Measurements from ENCODE around the gene PRR18. TPM values are rescaled to one million over a fixed set of nuclear protein-coding genes. Genes with fewer than 3 reads are reported as not detected.
A peak's percentile ranks its signal among the peaks of the same experiment; 100 is the strongest.

Gene PRR18
- total RNA-seq (under 1 TPM in 2 of 7 donors, not detected in 5; 0.28 to 0.30 TPM), polyA plus RNA-seq (under 1 TPM in 2 of 3 donors, not detected in 1; 0.03 to 0.08 TPM)
- long read RNA-seq, donor 1 = 0 reads
- long read RNA-seq, donor 2 = 0 reads

GRCh38 chr6:166308033-166308768 lies at the start of gene PRR18:
Gene PRR18 (minus strand): TSS chr6:166308392. CDS start chr6:166308142, 250 bp downstream.
- TF ChIP-seq POLR2A (IDR thresholded peaks at IDR 0.05) (no peak), POLR2AphosphoS5 (IDR thresholded peaks at IDR 0.05) (no peak), CTCF (IDR thresholded peaks at IDR 0.05 in 8 of 11, conservative IDR thresholded peaks at IDR 0.05 in 3 of 11) (no peak)
- H3K4me3 ChIP-seq = peak within 1 kb of the TSS; percentile 25 to 74 (median 45)

GRCh38 chr6:166355552-166355951 lies 47.4 kb upstream of the PRR18 start:
- TF ChIP-seq POLR2AphosphoS5 (IDR thresholded peaks at IDR 0.05) (no peak), POLR2A (IDR thresholded peaks at IDR 0.05) (no peak), CTCF (IDR thresholded peaks at IDR 0.05 in 8 of 11, conservative IDR thresholded peaks at IDR 0.05 in 3 of 11) (no peak)
- no peak overlapping the region for H3K4me3 ChIP-seq
- intact Hi-C loops (cut with DNase I; ENCODE audit: low total_unique reads) = no loop called here
- H3K27me3 ChIP-seq (replicated peaks in 1 of 7) = no peaks in the 10 kb centered on the region
- WGBS, 5 donors = 66 to 80% (median 71%) methylated on average over 5 of the region's 5 CpGs
- H3K36me3 ChIP-seq = no peaks in the 10 kb centered on the region
- peaks cover 0 to 6% (median 0%) of the 10 kb centered on the region in 8 donors for H3K9me3 ChIP-seq
- H3K27ac ChIP-seq = no peak overlapping the region
- H3K4me1 ChIP-seq = peaks cover 0 to 11% (median 2%) of the 10 kb centered on the region in 6 donors
- no peak for DNase-seq

More at GRCh38 chr6:166308033-166308768, at the start of gene PRR18:
- DNase-seq = peak; percentile 74
- Histone ChIP-seq H3K27me3 (replicated peaks in 1 of 7) (peaks cover 0 to 73% (median 41%) of the 10 kb centered on the region in 7 donors), H3K27ac (no peak within 1 kb of the TSS), H3K4me1 (peaks cover 6 to 28% (median 21%) of the 10 kb centered on the region in 6 donors), H3K36me3 (no peaks in the 10 kb centered on the region), H3K9me3 (no peaks in the 10 kb centered on the region)
- intact Hi-C loops (cut with DNase I; ENCODE audit: low total_unique reads) = no loop called here
- 1 to 2% (median 2%) methylated on average over 21 to 74 of the region's 74 CpGs for WGBS, 5 donors

- no peaks in the 10 kb centered on the region for H3K36me3 ChIP-seq
- no peaks in the 10 kb centered on the region for H3K27me3 ChIP-seq (replicated peaks in 1 of 7)
- DNase-seq = no peak
- intact Hi-C loops (cut with DNase I; ENCODE audit: low total_unique reads) = no loop called here
- no peak overlapping the region for H3K27ac ChIP-seq
- WGBS, 5 donors = 96 to 99% (median 98%) methylated on average over 4 of the region's 4 CpGs
- peaks cover 0 to 7% (median 0%) of the 10 kb centered on the region in 8 donors for H3K9me3 ChIP-seq
- H3K4me3 ChIP-seq = no peak overlapping the region
- H3K4me1 ChIP-seq = peaks cover 0 to 11% (median 2%) of the 10 kb centered on the region in 6 donors
- no peak for TF ChIP-seq CTCF (IDR thresholded peaks at IDR 0.05 in 8 of 11, conservative IDR thresholded peaks at IDR 0.05 in 3 of 11)
- TF ChIP-seq POLR2AphosphoS5 (IDR thresholded peaks at IDR 0.05) = no peak
- no peak for TF ChIP-seq POLR2A (IDR thresholded peaks at IDR 0.05)
Measured at GRCh38 chr6:166354965-166355364, 46.8 kb upstream of the PRR18 start.

- peaks cover 0 to 13% (median 0%) of the 10 kb centered on the region in 8 donors for H3K9me3 ChIP-seq
- peaks cover 0 to 11% (median 2%) of the 10 kb centered on the region in 6 donors for H3K4me1 ChIP-seq
- intact Hi-C loops (cut with DNase I; ENCODE audit: low total_unique reads) = no loop called here
- H3K27ac ChIP-seq = no peak overlapping the region
- no peaks in the 10 kb centered on the region for H3K27me3 ChIP-seq (replicated peaks in 1 of 7)
- DNase-seq = no peak
- WGBS, 5 donors = 81 to 93% (median 91%) methylated on average over 3 to 4 of the region's 4 CpGs
- H3K4me3 ChIP-seq = no peak overlapping the region
- H3K36me3 ChIP-seq = no peaks in the 10 kb centered on the region
- no peak for TF ChIP-seq POLR2A (IDR thresholded peaks at IDR 0.05)
- TF ChIP-seq CTCF (IDR thresholded peaks at IDR 0.05 in 8 of 11, conservative IDR thresholded peaks at IDR 0.05 in 3 of 11) = no peak
- TF ChIP-seq POLR2AphosphoS5 (IDR thresholded peaks at IDR 0.05) = no peak
Measured at GRCh38 chr6:166354143-166354542, 46.0 kb upstream of the PRR18 start.

Measured in spleen (tissue), 13 donors.